RCC 7860 (cell line): ENCODE measurements around the gene CUX1.
"Not testable (repeated sequence)": the region's sequence is repeated elsewhere in the genome, so short reads cannot be mapped to it uniquely, and the experiment has no call there.

Source experiments
- DNase-seq: peaks from one replicate; pipeline ENCODE4 v3.0.0-alpha.2; 2015; ENCODE audit warnings: low spot score
- FAIRE-seq: peaks from 2 replicates; lab custom pipeline; 2012; peaks lifted over from hg19 to GRCh38; lab: Jason Lieb, UNC

The CUX1 gene

GRCh38 chr7:101972627-101973026, 155.2 kb downstream of the CUX1 start:
- DNase-seq = no peak
- no peak for FAIRE-seq

DNA sequence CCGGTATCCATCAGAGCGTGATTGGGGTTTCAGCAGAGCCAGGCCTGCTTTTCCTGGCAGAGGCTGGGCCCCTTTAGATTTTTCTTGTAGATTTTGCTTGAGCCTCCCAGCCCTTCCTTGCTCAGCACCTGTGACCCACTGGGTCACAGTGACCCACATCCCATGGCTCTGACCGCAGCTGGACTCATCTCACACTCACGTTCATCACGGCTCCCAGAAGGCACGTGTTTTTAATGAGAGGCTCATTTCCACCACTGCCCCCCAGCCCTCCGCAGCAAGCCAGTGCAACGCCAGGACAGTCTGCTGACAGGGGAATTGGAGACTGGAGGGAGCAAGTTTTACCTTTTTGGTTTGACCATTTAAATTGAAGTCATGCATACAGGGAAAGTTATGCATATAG, 155.7 kb downstream of the CUX1 start:
- FAIRE-seq (no peak), DNase-seq (no peak)

- no peak for FAIRE-seq
- DNase-seq = no peak
Measured at GRCh38 chr7:101974393-101974792, 157.0 kb downstream of the CUX1 start.

- FAIRE-seq (no peak), DNase-seq (no peak)
Measured at GRCh38 chr7:101975046-101975445, 157.6 kb downstream of the CUX1 start.

DNA sequence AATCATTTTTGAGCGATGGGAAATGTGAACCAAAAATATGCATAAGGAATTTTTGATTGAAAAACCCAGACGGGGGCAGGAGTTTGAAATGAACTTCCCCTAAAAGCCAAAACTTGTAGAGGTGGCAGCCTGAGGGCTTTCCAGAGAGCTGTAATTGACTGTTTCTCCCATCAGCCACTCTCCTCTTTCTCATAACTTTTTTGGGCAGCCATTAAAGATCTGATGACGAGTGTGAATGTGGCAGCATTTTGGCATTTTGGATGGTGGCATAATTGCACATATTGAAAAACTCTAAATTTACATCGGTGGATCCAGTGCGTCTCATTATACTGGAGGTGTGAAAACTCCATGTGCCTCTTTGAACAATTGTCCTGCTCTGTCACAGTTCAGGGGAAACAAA, 159.0 kb downstream of the CUX1 start:
- no peak for DNase-seq
- no peak for FAIRE-seq

GRCh38 chr7:101977249-101977648, 159.8 kb downstream of the CUX1 start:
- DNase-seq = no peak
- FAIRE-seq = no peak

DNA sequence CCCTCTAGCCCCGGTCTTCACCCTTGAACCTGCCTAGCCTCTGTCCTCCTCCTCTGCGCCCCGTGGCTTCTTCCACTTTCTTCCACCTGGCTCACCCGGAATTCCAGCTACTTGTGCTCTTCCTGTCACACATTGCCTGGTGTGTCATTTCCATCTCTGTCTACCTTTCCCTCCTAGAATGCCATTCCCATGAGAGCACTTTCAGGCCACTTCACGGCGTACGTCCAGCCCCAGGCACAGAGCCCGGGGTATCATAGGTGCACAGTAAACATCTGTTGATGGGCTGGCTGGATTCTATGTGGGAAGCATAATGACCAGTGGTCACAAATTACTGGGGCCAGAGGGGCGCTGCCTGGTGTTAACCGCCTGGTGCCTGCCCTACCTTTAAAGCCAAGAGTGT, 161.3 kb downstream of the CUX1 start:
- no peak for FAIRE-seq

GRCh38 chr7:101983147-101983811, 165.9 kb downstream of the CUX1 start:
- no peak for DNase-seq
- FAIRE-seq = no peak

More for the DNA sequence above, 161.3 kb downstream of the CUX1 start:
- no peak for DNase-seq

- FAIRE-seq (no peak), DNase-seq (no peak)
Measured at GRCh38 chr7:101984133-101984879, 166.9 kb downstream of the CUX1 start.

GRCh38 chr7:101985057-101985902, 167.9 kb downstream of the CUX1 start:
- FAIRE-seq (no peak), DNase-seq (no peak)

GRCh38 chr7:101985903-101986734, 168.7 kb downstream of the CUX1 start:
- FAIRE-seq (no peak), DNase-seq (no peak)

GRCh38 chr7:101987494-101987893, 170.1 kb downstream of the CUX1 start:
- no peak for FAIRE-seq
- no peak for DNase-seq

DNA sequence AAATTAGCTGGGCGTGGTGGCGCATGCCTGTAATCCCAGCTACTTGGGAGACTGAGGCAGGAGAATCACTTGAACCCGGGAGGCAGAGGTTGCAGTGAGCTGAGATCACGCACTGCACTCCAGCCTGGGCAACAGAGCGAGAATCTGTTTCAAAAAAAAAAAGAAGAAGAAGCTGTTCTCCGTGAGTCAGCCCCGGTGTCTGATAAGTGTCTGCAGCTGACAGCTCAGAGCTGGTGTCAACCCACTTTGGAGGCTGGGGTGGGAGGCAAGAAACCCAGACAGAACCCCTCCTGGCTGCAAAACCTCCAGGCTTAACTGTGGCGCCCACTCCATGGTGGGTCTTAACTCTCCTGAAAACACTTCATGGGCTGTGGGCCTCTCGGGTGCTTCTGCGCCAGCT, 170.6 kb downstream of the CUX1 start:
- not testable (repeated sequence) for DNase-seq, FAIRE-seq

DNA sequence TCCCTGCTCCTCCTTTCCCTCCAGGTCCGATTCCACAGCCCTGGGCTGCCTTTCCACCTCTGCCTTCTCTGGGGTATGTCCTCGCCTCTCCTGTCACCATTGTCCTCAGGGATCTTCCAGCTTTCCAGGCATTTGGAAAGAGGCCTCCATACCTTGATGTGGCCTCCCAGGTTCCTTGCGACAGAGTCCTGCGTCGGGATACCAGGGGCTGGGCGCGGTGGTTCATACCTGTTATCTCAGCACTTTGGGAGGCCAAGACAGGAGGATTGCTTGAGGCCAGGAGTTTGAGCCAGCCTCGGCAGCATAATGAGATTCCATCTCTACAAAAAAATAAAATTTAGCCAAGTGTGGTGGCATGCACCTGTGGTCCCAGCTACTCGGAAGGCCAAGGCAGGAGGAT, 171.1 kb downstream of the CUX1 start:
- DNase-seq (no peak), FAIRE-seq (no peak)

GRCh38 chr7:101989101-101989500, 171.7 kb downstream of the CUX1 start:
- DNase-seq (no peak), FAIRE-seq (no peak)

- no peak for FAIRE-seq
- DNase-seq = no peak
Measured at GRCh38 chr7:101990811-101991418, 173.5 kb downstream of the CUX1 start.

- FAIRE-seq (no peak), DNase-seq (no peak)
Measured at GRCh38 chr7:101991860-101992259, 174.4 kb downstream of the CUX1 start.

DNA sequence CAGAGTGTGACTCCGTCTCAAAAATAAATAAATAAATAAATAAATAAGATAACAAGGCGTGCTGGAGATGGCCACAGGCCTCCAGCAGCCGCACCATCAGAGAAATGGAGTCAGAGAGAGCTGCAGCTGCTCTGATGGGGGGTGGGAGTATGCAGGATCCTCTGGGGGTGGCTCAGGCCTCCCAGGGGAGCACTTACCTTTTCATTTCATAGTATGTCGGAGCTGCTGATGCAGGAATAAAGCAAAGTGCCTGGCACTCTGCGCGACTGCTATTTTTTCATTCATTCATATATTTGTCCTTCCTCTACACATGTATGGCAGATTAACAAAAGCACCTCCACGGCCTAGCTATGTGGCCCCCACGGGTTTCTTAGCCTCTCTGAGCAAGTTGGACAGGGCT, 175.9 kb downstream of the CUX1 start:
- FAIRE-seq (no peak), DNase-seq (no peak)

GRCh38 chr7:101995121-101995520, 177.7 kb downstream of the CUX1 start:
- no peak for DNase-seq
- no peak for FAIRE-seq

- FAIRE-seq (no peak), DNase-seq (no peak)
Measured at GRCh38 chr7:101996131-101996691, 178.8 kb downstream of the CUX1 start.
